Progenitor cell of endocrine pancreas (in vitro differentiated cells): Measurements from ENCODE around the gene PLXNA2. TPM values are rescaled to one million over a fixed set of nuclear protein-coding genes. Genes with fewer than 3 reads are reported as not detected.

Experiments used
- DNase-seq: peaks from one replicate; pipeline ENCODE4 v3.0.0; 2021; ENCODE audit warnings: low spot score; ENCODE audit not compliant: unreplicated experiment
- H3K27ac Mint-ChIP-seq: 2 replicates; pipeline ENCODE4 v1.8.0; 2021; ENCODE audit warnings: mild to moderate bottlenecking, moderate library complexity, mixed read lengths
- H3K27me3 Mint-ChIP-seq: 2 replicates; pipeline ENCODE4 v1.8.0; 2021; ENCODE audit warnings: mixed read lengths
- H3K36me3 Mint-ChIP-seq: 2 replicates; pipeline ENCODE4 v1.8.0; 2022; ENCODE audit warnings: mixed read lengths; ENCODE audit not compliant: insufficient read depth
- H3K4me1 Mint-ChIP-seq: 2 replicates; pipeline ENCODE4 v1.8.0; 2021; ENCODE audit warnings: low read depth, mixed read lengths
- H3K4me3 Mint-ChIP-seq: 2 replicates; pipeline ENCODE4 v1.8.0; 2021; ENCODE audit warnings: low read depth, mild to moderate bottlenecking, moderate library complexity, mixed read lengths
- H3K9me3 Mint-ChIP-seq: 2 replicates; pipeline ENCODE4 v1.8.0; 2021; ENCODE audit warnings: low read depth, mixed read lengths
- CTCF ChIP-seq: fragments of 200-600 bp; sonication (generic); IDR thresholded peaks from one replicate; pipeline ENCODE4 v1.5.0; 2021; ENCODE audit warnings: antibody characterized with exemption, mild to moderate bottlenecking; ENCODE audit not compliant: unreplicated experiment
- total RNA-seq: library from RNA; stranded (reverse); gene quantifications from 2 replicates; pipeline ENCODE4 v1.2.1, GENCODE V29; 2021

PLXNA2 gene
- total RNA-seq, 1 donor from 2014 or later, result 34.9 TPM

DNA sequence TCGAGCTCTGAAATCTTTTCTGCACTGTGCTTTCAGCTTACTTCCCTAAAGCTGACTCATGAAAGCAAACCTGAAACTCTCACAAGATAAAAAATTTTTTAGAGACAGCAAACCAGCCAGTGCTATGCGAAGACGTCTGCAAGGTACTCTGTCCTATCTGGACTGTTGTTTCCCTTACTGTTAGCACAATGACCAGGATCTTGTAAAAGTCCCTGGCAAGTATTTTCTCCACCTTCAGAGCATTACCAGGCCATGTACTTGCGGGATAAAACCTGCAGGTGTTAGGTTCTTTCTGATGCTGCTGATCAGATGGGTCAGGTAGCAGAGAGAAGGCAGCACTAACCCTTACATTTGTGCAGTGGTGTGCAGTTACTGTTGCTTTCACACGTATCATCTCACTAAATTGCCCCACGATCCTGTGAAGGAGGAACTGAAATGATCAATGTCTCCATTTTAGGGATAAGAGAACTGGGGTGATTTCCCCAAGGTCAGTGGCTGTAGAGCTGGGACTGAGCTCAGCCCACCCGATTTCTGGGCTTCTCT, 56.6 kb downstream of the PLXNA2 start:
- H3K4me3 Mint-ChIP-seq, result no peak overlapping the region
- no peak for DNase-seq
- no peak for TF ChIP-seq CTCF
- no peak overlapping the region for H3K27ac Mint-ChIP-seq
- H3K9me3 Mint-ChIP-seq, result no peaks in the 10 kb centered on the region
- H3K36me3 Mint-ChIP-seq, result no peaks in the 10 kb centered on the region
- H3K27me3 Mint-ChIP-seq, result no peaks in the 10 kb centered on the region
- peaks cover 10% of the 10 kb centered on the region for H3K4me1 Mint-ChIP-seq

- no peak overlapping the region for H3K4me3 Mint-ChIP-seq
- no peak overlapping the region for H3K27ac Mint-ChIP-seq
Observed at GRCh38 chr1:208185801-208186231, 58.4 kb downstream of the PLXNA2 start.

DNA sequence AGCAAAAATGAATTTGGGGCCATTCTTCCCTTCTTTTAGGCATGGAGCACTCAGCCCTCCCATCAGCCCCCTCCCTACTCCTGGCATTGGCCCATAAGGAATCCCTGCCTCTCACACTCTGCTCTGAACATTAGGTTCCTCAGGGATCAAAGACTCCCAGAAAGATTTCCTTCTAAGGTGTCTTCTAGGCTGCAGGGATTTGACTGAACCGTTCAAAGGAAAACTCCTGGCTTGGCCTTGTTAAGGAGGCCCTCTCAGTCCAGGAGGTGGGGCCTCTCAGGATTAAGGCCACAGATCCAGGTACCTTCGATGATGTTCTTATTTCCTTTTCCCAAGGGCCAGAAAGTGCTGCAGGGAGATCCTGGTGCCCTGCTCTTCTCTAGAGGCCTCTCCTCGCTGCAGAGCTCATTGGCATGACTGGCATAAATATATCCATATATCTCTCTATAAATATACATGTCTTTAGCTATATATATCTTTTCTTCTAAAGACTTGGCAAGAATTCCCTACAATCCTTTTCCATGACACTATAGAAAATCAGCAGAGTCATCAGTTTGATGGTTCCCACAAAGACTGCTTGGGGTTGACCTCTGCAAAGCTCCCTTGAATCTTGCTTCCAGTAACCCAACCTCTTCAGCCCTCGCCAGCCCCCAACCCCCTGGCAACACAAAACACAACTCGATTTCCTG, 59.1 kb downstream of the PLXNA2 start:
- Mint-ChIP-seq H3K27ac (no peak overlapping the region), H3K9me3 (no peaks in the 10 kb centered on the region), H3K36me3 (no peaks in the 10 kb centered on the region), H3K4me1 (peaks cover 29% of the 10 kb centered on the region), H3K4me3 (no peak overlapping the region), H3K27me3 (no peaks in the 10 kb centered on the region)
- TF ChIP-seq CTCF, result no peak
- DNase-seq, result no peak

More at GRCh38 chr1:208185801-208186231, 58.4 kb downstream of the PLXNA2 start:
- Mint-ChIP-seq H3K9me3 (no peaks in the 10 kb centered on the region), H3K36me3 (no peaks in the 10 kb centered on the region), H3K27me3 (no peaks in the 10 kb centered on the region), H3K4me1 (peaks cover 23% of the 10 kb centered on the region)
- DNase-seq, result no peak
- no peak for TF ChIP-seq CTCF

DNA sequence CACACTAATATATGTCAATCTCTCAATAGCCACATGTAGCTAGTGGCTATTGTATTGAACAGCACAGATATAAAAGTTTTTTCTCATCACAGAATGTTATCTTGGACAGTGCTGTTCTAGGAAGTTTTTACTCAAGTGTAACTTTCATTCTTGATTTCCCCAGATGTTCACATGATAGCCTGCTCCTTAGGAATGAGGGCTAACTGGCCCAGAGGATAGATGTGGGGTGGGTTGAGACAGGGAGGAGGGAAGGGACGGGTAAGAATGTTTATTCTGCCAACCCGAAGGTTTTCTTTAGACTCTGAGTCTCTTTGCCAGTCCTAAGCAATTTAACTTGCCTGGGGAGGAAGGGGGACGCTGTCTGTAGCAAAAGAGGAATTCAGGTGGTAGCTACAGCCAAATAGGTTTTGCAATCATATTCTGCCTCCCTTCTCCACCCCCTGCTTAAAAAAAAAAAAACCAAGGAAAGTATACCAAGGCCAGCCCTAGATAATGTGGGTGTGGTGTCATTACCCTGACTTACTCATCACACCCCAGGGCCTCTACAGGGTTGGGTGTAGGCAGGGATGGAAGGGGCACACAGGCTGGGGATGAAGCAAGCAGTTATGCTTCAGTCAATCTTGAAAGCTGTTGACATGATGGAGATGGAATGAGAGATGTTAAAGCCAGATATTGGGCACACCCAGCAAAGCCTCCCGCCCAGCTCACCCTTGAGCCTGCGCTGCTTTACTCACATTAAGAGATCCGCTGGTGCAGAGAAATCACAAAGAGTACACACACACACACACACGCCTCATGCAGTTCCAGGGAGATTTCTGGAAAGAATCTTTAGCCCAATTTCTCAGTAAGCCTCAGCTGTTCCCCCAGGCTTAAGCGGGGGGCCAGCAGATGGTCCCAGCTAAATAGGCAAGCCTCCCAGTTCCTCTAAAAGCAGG, 59.9 kb downstream of the PLXNA2 start:
- H3K4me1 Mint-ChIP-seq, result peaks cover 36% of the 10 kb centered on the region

More for the DNA sequence above, 59.9 kb downstream of the PLXNA2 start:
- H3K27me3 Mint-ChIP-seq, result no peaks in the 10 kb centered on the region
- no peak for TF ChIP-seq CTCF
- no peaks in the 10 kb centered on the region for H3K36me3 Mint-ChIP-seq
- H3K9me3 Mint-ChIP-seq, result no peaks in the 10 kb centered on the region
- no peak overlapping the region for H3K4me3 Mint-ChIP-seq
- no peak overlapping the region for H3K27ac Mint-ChIP-seq
- no peak for DNase-seq
